Natural killer cell (primary cell): ENCODE results near the gene IL17RB. TPM values are rescaled to one million over a fixed set of nuclear protein-coding genes. Genes with fewer than 3 reads are reported as not detected.

Source experiments
- ATAC-seq, 3 donors: fragments of 150-1000 bp in 2 of 3; fragments of 200-7000 bp in 1 of 3; cut with Tn5 transposase; 1 replicate in 1 of 3; 2 replicates in 2 of 3; pipeline ENCODE4 v1.10.0; 2021; ENCODE audit warnings: mild to moderate bottlenecking in 2 of 3, moderate library complexity in 2 of 3
- DNase-seq, 2 donors: peaks; one replicate each; pipeline versions ENCODE4 v3.0.0 to v3.0.0-alpha.2; 2013 to 2021; ENCODE audit warnings: mixed read lengths in 1 of 2
- H3K27ac ChIP-seq: one replicate; pipeline ENCODE4 v1.5.1; 2013; ENCODE audit warnings: mild to moderate bottlenecking, low read length
- H3K27me3 ChIP-seq: one replicate; pipeline ENCODE4 v1.6.1; 2013; ENCODE audit warnings: low read length; ENCODE audit not compliant: control insufficient read depth, insufficient read depth
- H3K36me3 ChIP-seq: one replicate; pipeline ENCODE4 v1.6.1; 2013; ENCODE audit warnings: low read length; ENCODE audit not compliant: control insufficient read depth, insufficient read depth
- H3K4me1 ChIP-seq: one replicate; pipeline ENCODE4 v1.6.1; 2013; ENCODE audit warnings: low read length; ENCODE audit not compliant: control insufficient read depth, insufficient read depth
- H3K4me3 ChIP-seq: one replicate; pipeline ENCODE4 v1.5.1; 2013; ENCODE audit warnings: low read length
- H3K9me3 ChIP-seq: one replicate; pipeline ENCODE4 v1.6.1; 2013; ENCODE audit warnings: low read length; ENCODE audit not compliant: control insufficient read depth, insufficient read depth
- H3K27ac Mint-ChIP-seq, 2 donors: one replicate each; pipeline ENCODE4 v1.8.0; 2022; ENCODE audit warnings: mild to moderate bottlenecking in 2 of 2, mixed read lengths in 2 of 2, moderate library complexity in 1 of 2
- H3K27me3 Mint-ChIP-seq, 2 donors: one replicate each; pipeline ENCODE4 v1.8.0; 2022; ENCODE audit warnings: low read depth in 2 of 2, mixed read lengths in 2 of 2
- H3K36me3 Mint-ChIP-seq: one replicate; pipeline ENCODE4 v1.8.0; 2022; ENCODE audit warnings: mixed read lengths
- H3K4me1 Mint-ChIP-seq, 2 donors: one replicate each; pipeline ENCODE4 v1.8.0; 2022; ENCODE audit warnings: mixed read lengths in 2 of 2
- H3K4me3 Mint-ChIP-seq: one replicate; pipeline ENCODE4 v1.8.0; 2022; ENCODE audit warnings: mild to moderate bottlenecking, moderate library complexity, mixed read lengths
- H3K9me3 Mint-ChIP-seq, 2 donors: one replicate each; pipeline ENCODE4 v1.8.0; 2022; ENCODE audit warnings: mixed read lengths in 2 of 2
- WGBS: methylation state at CpG from one replicate; pipeline ENCODE4 v1.1.7; 2013; ENCODE audit warnings: missing lambda C conversion rate; ENCODE audit not compliant: insufficient coverage; 5-methylcytosine and 5-hydroxymethylcytosine counted together
- intact Hi-C: fragments of 100-400 bp; cut with micrococcal nuclease; formaldehyde crosslinking; loops from one replicate; pipeline ENCODE4 v1.14.2; 2022
- total RNA-seq, 4 donors: library from RNA; stranded (reverse); fragments of 120-200 nt in 1 of 4; gene quantifications; one replicate each; pipeline versions ENCODE4 v1.2.3 to v1.2.4, GENCODE V29; 2013 to 2022
- TF ChIP-seq, protein P1 (sequence below): fragments of 200-600 bp; IDR thresholded peaks from one replicate; pipeline ENCODE4 v1.8.0; 2022; ENCODE audit warnings: antibody characterized with exemption

IL17RB gene
- total RNA-seq, 3 donors from 2014 or later (not counting 1 experiment from before 2014, with no cell fraction given), result 0.25 TPM; not detected in 2

GRCh38 chr3:53824795-53825194 lies 21.6 kb upstream of the IL17RB start:
- H3K36me3 ChIP-seq, result no peaks in the 10 kb centered on the region
- Mint-ChIP-seq H3K36me3 (no peaks in the 10 kb centered on the region), H3K4me3 (no peak overlapping the region), H3K27me3 (peaks cover 0 to 6% of the 10 kb centered on the region in 2 donors), H3K4me1 (no peaks in the 10 kb centered on the region), H3K9me3 (no peaks in the 10 kb centered on the region), H3K27ac (no peak overlapping the region)
- no peak overlapping the region for H3K4me3 ChIP-seq
- no peaks in the 10 kb centered on the region for H3K27me3 ChIP-seq
- H3K27ac ChIP-seq, result no peak overlapping the region
- intact Hi-C loops, result no loop called here
- TF ChIP-seq, protein P1, sequence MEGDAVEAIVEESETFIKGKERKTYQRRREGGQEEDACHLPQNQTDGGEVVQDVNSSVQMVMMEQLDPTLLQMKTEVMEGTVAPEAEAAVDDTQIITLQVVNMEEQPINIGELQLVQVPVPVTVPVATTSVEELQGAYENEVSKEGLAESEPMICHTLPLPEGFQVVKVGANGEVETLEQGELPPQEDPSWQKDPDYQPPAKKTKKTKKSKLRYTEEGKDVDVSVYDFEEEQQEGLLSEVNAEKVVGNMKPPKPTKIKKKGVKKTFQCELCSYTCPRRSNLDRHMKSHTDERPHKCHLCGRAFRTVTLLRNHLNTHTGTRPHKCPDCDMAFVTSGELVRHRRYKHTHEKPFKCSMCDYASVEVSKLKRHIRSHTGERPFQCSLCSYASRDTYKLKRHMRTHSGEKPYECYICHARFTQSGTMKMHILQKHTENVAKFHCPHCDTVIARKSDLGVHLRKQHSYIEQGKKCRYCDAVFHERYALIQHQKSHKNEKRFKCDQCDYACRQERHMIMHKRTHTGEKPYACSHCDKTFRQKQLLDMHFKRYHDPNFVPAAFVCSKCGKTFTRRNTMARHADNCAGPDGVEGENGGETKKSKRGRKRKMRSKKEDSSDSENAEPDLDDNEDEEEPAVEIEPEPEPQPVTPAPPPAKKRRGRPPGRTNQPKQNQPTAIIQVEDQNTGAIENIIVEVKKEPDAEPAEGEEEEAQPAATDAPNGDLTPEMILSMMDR, result no peak
- no peaks in the 10 kb centered on the region for H3K4me1 ChIP-seq
- DNase-seq, result no peak
- WGBS, result 95% methylated on average over 4 of the region's 4 CpGs
- H3K9me3 ChIP-seq, result no peaks in the 10 kb centered on the region
- ATAC-seq, result no peak

DNA sequence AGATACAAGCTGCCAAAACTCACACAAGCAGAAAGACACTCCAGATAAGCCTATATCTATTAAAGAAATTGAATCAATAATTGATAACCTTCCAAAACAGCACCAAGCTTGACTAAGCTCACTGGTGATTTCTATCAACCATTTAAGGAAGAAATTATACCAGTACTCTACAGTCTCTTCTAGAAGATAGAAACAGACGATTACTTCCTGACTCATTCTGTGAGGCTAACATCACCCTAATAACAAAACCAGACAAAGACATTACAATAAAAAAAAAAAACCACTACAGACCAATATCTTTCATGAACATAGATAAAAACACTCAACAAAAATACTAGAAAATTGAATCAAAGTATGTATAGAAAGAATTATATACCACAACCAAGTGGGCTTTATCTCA lies 20.3 kb upstream of the IL17RB start:
- H3K36me3 ChIP-seq, result no peaks in the 10 kb centered on the region
- no peaks in the 10 kb centered on the region for H3K27me3 ChIP-seq
- H3K27me3 Mint-ChIP-seq, result peaks cover 0 to 6% of the 10 kb centered on the region in 2 donors
- ATAC-seq (no peak), DNase-seq (no peak)
- no peaks in the 10 kb centered on the region for H3K4me1 ChIP-seq
- H3K27ac Mint-ChIP-seq, result no peak overlapping the region
- intact Hi-C loops, result no loop called here
- no peaks in the 10 kb centered on the region for H3K9me3 Mint-ChIP-seq
- no peaks in the 10 kb centered on the region for H3K36me3 Mint-ChIP-seq
- H3K4me1 Mint-ChIP-seq, result no peaks in the 10 kb centered on the region
- 29% methylated on average over 1 of the region's 1 CpG for WGBS
- no peak overlapping the region for H3K27ac ChIP-seq
- H3K4me3 Mint-ChIP-seq, result no peak overlapping the region
- no peaks in the 10 kb centered on the region for H3K9me3 ChIP-seq
- H3K4me3 ChIP-seq, result no peak overlapping the region
- TF ChIP-seq, protein P1, result no peak

- no peaks in the 10 kb centered on the region for H3K4me1 Mint-ChIP-seq
- no peak overlapping the region for H3K27ac Mint-ChIP-seq
- no peaks in the 10 kb centered on the region for H3K4me1 ChIP-seq
- H3K4me3 ChIP-seq, result no peak overlapping the region
- H3K9me3 ChIP-seq, result no peaks in the 10 kb centered on the region
- H3K36me3 ChIP-seq, result no peaks in the 10 kb centered on the region
- 100% methylated on average over 1 of the region's 1 CpG for WGBS
- H3K27me3 Mint-ChIP-seq, result peaks cover 0 to 6% of the 10 kb centered on the region in 2 donors
- ATAC-seq (no peak), DNase-seq (no peak)
- no peak overlapping the region for H3K4me3 Mint-ChIP-seq
- H3K9me3 Mint-ChIP-seq, result no peaks in the 10 kb centered on the region
- no peaks in the 10 kb centered on the region for H3K36me3 Mint-ChIP-seq
- no peaks in the 10 kb centered on the region for H3K27me3 ChIP-seq
- intact Hi-C loops, result no loop called here
- TF ChIP-seq, protein P1, result no peak
- no peak overlapping the region for H3K27ac ChIP-seq
Observed at GRCh38 chr3:53828581-53828980, 17.8 kb upstream of the IL17RB start.

DNA sequence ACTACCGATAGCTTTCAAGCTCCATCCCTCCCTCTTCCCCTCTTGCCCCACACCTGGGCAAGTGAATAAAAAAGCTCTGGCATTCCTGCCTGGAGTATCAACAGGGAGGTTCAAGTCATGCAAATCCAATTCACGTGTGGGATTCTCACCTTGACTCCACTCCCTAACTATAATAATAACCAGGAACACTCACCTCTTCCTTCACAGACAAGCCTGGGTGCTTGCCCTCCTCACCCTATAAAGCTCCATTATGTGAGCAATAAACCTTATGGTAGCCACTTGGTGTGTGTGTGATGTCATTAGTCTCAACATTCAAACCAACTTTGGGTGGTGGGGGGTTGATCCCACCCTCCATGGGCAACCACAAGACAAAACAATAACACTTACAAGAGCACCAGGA lies 16.8 kb upstream of the IL17RB start:
- no peak overlapping the region for H3K4me3 ChIP-seq
- Mint-ChIP-seq H3K36me3 (no peaks in the 10 kb centered on the region), H3K4me1 (no peaks in the 10 kb centered on the region), H3K9me3 (no peaks in the 10 kb centered on the region), H3K27ac (no peak overlapping the region), H3K4me3 (no peak overlapping the region), H3K27me3 (peaks cover 0 to 6% of the 10 kb centered on the region in 2 donors)
- H3K27ac ChIP-seq, result no peak overlapping the region
- no peak for DNase-seq
- no peaks in the 10 kb centered on the region for H3K4me1 ChIP-seq
- H3K36me3 ChIP-seq, result no peaks in the 10 kb centered on the region
- H3K9me3 ChIP-seq, result no peaks in the 10 kb centered on the region
- WGBS, result 93% methylated on average over 2 of the region's 2 CpGs
- TF ChIP-seq, protein P1, result no peak
- intact Hi-C loops, result no loop called here
- no peaks in the 10 kb centered on the region for H3K27me3 ChIP-seq
- ATAC-seq, result no peak
